ENCODE measurements around the gene KCNJ4.
A peak's percentile ranks its signal among the peaks of the same experiment; 100 is the strongest.
"Not testable (repeated sequence)": the region's sequence is repeated elsewhere in the genome, so short reads cannot be mapped to it uniquely, and the experiment has no call there.

KCNJ4 gene

DNA sequence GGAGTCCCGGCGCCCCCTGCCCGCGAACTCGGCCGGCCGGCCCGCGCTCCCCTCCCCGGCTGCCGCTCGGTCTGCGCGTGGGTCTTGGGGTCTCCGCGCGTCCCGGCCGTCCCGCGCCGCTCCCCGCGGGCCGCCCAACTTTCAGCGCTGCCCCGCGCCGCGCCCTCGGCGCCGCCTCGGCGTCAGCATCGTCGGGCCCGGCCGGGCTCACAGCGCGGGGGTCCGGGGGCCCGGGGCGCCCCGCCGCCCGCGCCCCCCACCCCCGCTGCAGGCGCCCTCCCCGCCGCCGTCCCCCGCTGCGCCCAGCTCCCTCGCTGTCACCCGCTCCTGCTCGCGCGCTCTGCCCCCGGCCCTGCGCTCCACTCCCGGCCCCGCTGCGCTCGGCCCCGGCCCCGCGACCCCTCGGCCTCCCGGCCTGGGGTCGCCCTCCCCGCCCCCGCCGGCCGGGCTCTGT lies at the start of gene KCNJ4:
Gene KCNJ4 (minus strand): TSS at position 124 of the 454 bp plus-strand sequence. CDS start 27,067 bp downstream, outside the sequence.
- peak; percentile 48 for DNase-seq

DNA sequence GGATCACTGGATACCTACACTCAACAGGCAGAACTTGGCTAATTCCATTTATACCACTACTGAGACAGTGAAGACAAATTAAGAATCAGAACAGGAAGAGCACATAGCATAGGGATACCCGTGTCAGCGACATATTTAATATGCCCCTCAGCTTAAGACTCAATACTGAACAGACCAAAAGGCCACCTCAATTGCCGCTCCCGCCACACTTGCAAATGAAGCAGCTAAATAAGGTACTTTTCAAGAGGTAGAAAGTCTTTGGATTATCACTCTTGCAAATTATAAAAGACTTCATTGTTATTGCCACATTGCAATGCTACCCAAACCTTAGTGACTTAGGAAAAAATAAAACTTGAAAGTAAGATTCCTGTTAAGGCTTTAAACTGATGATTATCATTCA lies 48.0 kb upstream of the KCNJ4 start:
- no peak for DNase-seq

DNA sequence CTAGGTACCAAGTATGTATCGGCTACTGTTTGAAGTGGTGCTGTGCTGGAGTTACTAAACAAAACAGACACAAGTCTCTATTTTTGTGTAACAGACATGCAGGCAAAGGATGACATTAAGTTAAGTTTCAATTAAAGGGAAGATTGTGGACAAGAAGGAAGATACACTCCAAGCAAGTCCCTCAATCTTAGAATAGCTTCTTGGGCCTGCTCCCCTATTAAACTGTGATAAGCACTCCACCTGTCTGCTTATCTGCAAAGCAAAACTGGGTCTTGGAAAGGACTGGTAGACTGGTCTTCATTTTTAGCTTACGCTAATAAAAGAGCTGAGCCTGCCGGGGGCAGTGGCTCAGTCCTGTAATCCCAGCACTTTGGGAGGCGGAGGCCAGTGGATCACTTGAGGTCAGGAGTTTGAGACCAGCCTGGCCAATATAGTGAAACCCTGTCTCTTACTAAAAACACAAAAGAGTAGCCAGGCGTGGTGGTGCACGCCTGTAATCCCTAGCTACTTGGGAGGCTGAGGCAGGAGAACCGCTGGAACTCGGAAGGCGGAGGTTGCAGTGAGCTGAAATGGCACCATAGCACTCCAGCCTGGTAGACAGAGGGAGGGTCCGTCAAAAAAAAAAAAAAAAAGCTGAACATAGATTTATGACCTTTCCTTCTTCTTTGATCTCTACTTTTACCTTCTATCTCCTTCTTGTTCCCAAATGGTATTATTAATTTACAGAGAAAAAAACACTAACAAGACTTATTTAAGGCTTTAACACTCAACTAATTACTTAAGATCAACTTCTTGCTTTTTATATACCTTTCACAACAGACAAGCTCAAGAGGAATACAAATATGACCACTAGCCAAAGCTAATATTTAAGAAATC lies 47.0 kb upstream of the KCNJ4 start:
- DNase-seq = no peak

DNA sequence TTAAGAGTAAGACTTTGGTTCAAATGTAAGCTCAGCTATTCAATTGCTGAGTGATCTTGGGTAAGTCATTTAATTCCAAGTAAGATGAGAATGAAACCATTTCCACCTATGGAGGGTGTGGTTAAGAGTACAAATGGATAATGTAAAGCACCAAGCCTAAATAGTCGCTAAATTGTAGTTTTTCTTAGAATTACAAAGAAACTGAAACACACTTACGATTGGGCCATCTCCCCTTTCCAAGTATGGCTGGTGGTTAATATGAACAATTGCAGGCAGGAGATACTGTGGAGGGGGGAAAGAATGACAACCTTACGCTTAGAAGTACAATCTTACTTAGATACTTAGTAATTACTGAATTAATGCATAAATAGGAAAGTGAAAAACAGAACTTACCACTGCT lies 42.9 kb upstream of the KCNJ4 start:
- DNase-seq = no peak

DNA sequence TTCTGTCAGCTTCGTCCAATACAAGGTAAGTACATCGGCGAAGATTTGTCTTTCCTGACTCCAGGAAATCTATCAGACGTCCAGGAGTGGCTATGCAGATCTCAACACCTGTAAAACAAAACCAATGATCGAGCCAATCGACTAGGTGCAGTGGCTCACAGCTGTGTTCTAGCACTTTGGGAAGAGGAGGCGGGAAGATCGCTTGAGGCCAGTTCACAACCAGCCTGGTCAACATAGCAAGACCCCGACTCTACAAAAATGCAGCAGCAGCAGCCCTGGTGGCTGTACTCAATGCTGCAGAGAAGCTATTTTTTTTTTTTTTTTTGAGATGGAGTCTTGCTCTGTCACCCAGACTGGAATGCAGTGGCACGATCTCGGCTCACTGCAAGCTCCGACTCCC lies 39.9 kb upstream of the KCNJ4 start:
- no peak for DNase-seq

DNA sequence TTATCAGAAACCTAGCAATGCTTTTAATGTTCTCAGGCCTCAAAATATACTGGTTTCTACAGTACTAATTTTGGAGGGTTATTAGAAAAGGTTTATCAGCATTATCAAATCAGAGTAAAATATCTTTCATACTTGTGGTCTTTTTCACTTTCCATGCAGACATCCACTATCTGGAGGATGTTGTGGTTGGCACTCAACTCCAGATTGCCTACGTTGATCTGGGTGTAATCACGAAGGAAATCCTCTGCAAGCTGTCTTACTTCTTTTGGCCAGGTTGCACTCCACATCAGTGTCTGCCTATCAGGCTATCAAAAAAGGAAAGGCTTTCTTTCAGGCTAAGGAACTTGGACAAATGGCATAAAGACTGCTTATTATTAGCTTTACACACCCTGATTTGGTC lies 39.5 kb upstream of the KCNJ4 start:
- no peak for DNase-seq

DNA sequence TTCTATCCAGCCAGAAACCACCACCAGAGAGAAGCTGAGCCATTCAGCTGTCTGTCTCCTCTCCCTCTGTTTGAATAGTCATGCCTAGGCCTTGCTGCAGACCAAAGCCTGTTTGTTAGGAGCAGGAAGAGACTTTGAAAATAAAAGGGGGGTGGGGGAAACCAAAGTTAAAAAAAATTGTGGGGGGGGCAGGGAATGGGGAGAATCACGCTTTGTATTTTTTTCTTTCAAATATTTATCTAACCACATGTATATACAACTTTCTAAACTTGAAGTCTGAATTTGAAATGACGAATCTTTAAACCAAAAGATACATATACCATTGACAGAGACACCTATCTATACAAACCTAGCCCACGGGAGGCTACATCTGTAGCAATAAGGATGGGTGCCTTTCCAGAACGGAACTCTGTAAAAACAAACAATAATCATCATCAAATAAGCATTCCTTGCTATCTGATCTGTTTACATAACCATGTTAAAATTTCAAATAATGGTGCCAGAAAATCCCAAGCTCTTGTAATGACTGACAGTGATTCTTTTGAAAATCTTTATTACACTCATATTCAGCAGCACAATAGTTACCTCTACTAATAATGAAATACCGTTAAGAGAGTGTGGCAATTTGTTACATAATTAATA lies 36.8 kb upstream of the KCNJ4 start:
- DNase-seq = no peak

DNA sequence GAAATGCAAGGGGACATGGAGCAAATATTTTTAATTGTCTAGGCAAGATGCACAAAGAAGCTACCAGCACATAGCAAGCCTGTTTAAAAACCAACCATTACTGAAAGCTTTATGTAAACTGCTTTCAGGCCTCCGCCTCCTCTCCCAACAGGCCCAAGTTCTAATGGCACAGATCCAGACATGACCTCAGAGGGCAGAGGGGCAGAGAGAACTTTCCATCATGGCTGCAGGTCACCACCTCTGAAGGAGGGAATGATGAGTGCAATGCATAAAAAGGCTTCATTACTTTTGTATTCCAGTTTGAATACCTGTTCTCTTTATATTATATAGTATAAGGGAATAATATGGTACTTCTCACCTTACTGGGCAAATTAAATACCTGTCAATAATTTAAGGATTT lies 35.9 kb upstream of the KCNJ4 start:
- peak; percentile 33 for DNase-seq

DNA sequence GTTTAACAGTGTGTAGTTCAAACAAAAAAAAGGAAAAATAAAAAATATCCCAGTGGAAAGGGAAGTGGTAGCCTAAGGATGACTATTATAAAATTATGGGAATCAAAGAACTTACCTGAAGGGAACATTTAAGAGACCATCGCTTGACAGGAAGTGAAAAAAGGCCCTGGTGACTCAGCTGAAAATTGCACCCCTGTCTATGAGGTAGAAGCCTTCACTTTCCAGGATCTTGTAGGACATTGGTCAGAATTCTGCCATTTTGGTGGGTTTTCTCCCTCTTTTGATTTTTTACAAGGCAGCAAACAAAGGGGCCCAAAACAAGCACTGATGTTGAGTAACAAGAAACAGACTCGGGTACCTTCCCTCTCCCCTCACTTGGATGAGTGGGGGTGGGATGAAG lies 35.5 kb upstream of the KCNJ4 start:
- DNase-seq = no peak

DNA sequence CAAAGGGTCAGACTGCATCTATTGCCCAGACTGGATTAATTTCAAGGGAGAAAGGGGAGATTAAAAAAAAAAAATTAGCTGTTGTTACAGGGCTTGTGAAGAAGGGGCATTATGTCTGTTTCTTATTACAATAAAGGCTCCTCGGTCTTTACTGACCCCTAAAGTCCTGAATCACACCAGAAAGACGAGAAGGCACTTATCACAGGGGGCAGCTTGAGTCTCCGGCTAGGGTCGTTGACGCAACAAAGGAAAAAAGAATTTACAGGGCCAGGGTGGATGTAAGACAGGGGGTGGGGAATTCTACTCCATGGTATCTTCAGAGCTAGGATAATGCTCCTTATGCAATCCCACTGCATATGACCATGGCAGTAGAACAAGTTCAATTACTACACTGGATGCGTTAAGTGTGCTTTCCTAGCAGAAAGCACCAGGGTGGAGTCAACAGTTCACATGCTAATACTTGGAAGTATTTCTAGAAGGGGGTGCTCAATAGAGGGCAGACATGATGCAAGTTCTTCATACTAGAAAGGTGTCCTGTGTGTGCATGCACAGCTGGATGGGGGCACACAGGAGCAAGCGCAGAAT lies 34.7 kb upstream of the KCNJ4 start:
- DNase-seq = no peak

DNA sequence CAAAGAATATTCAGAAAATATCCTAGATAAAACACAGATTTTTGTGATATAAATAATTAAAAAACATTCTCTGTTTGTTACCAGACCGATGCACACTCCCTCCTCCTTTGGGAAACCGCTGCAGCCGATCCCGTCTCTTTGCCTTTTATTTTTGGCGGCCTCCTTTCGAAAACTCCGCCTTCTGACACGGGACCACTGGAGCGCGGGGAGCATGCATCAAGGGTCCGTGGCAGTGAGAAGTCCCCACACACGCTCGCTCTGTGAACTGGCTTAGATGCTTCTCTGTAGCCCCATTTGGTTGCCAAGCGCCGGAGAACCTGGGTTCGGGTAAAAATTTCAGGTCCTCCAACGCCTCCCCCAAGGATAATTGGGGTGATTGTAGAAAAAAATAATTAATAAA lies 34.1 kb upstream of the KCNJ4 start:
- DNase-seq = no peak

DNA sequence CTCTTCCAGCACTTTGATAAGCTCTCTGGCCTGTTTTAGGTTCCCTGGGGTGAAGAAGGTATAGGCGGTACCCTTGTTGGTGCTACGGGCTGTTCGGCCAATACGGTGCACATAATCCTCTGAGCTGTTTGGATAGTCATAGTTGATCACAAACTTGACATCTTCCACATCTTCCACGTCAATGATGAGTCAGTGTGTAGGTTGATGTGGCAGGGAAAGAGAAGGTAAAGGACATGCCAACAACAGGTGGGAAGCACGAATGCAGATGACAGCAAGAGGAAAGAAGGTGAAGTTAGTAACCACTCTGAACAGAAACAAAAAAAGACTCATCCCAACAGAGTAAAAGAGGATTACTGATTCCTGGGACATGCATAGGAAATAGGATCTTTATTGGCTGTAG lies 32.9 kb upstream of the KCNJ4 start:
- DNase-seq = no peak

DNA sequence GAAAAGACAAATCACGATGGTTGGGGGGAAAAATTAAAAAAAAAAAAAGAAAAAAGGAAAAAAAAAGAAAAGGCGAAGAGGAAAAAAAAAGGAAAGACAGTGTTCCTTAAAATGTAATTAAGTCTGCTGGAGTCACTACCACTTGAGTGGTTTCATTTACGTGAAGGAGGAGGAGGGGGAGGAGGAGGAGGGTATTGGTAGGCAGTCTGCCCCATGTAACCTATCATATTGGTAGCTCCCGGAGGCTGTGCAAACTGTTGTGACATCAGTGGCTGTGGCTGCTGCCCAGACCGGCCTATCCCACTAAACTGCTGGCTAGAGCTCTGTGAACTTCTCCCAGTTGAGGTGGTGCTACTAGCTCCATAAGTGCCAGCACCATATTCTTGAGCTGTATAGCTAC lies 30.8 kb upstream of the KCNJ4 start:
- DNase-seq = no peak

DNA sequence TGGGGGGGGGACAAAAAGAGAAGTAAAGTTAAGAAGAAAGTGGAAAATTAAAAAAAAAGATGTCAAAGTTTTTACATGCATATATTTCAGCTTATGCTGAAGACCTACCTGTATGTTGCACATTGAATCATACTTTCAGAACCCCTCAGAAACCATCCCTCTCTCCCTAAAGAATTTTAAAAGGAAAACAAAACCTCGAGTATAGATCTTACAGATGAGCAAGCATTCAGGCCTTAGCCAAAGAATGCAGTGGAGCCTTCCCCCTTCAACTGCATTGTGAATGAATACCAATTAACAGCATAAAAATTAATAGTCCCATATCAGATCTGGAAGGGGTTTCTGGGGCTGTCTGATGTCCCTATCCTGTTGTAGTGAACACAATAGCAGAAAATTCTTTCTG lies 29.2 kb upstream of the KCNJ4 start:
- no peak for DNase-seq

DNA sequence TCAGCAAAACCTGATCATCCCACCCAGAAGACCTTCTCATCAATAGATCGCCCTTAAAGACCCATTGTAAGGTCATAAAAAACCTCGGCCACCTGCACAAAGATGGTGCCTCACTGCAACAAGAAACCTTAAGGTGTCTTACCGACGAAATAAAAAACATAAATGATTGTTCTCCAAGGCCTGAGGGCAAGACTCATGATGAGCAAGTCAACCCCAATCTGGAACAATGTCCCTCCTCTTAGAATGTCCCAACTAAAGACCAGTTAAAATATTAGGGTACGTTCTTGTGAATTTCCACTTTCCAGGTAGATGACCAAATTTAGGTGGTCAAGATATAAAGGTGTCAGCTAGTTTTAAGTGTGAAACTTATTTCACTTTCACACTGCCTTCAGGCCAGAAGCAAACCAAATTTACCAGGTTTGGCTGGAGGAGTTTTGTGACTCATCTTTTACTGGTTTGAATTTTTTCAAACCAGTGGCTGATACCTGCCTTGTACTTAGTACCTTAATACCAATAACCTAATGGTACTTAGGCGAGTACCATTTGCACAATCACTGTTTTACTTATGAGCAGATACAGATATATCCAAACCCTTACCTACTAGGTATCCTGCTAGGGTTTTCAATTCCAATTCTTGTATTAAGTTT lies 27.8 kb upstream of the KCNJ4 start:
- DNase-seq = no peak

DNA sequence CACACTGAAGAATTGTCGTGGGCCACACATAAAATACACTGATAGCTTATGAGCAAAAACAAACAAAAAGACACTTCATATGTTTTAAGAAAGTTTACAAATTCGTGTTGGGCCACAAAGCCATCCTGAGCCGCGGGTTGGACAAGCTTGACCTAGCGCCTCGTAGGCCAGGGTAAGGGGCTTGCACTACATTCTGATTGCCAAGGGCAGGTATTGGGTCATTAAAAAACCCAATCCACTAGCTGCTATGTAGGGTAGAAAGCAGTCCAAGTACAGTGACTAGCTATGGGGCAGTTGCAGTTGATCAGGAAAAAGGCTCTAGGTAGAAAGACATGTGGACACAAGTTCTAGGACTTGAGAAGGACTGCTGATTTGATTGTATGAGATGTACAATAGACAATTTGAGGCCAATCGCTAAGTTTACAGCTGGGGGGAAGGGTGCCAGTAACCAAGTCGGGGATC lies 26.9 kb upstream of the KCNJ4 start:
- DNase-seq = no peak

DNA sequence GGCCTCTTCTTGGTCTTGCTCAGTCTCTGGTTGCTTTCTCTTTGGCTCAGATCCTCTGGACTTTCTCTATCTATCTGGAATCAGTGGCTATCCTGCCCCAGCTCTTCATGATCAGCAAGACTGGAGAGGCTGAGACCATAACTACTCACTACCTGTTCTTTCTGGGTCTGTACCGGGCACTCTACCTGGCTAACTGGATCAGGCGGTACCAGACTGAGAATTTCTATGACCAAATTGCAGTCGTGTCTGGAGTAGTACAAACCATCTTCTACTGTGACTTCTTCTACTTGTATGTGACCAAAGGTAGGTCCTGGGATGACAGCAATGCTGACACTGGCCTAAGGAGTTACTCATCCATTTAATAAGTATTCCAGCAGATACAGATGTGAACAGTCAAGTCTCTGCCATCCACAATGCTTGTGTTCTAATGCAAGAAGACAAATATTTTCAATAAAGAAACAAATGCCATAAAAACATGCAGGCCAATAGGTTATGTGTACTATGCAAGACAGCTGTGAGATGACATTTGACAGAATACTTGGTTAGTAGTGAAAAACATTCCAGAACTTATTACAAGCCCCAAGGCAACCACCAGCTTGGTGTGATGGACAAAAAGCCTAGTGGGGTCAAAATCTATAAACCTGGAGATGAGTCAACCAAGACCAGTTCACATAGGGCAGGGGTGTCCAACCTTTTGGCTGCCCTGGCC lies 26.3 kb upstream of the KCNJ4 start:
- DNase-seq = no peak

DNA sequence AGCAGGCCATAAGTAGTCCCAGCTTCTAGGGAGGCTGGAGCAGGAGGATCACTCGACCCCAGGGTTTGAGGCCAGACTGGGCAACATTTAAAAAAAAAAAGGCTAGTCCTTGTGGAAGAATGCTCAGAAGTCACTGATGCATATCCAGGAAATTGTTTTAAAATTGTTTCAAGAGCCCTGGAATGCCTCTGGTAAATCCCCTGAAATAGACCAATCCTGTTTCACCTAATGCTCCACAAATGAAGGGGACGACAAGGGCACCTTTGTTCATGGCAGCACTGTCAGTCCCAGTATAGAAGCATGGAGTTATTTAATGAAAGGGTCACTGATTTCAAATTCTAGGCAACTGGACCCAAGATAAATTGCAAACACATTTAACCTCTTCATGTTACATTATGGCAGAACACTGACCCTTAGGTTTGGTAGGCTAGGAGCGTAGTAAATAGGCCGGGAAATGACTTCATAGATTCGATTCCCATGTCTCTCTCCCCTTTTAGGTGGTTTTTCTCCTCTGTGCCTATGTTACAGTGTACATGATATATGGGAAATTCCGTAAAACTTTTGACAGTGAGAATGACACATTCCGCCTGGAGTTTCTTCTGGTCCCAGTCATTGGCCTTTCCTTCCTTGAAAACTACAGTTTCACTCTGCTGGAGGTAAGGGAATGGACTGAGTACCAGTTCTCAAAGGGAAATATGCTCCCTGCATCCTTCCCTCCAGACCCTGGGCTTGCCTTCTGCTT lies 24.3 kb upstream of the KCNJ4 start:
- no peak for DNase-seq

DNA sequence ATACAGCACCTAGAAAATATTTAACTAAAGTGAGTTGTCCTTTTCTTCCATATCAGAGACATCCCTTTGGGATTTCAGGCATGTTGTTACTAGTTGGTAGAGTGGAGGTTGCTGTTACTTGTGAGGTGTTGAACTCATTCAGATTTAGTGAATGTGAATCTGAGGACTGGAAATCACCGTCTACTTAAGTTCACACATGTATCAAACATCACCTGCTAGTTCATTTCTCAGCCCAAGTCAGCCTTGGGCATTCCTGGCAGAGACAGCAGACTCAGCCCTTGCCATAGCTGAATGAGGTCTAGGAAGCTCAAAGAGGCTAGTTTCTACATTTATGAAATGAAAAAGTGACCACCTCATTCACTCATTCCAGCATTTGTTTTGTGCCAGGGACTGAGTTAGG lies 22.6 kb upstream of the KCNJ4 start:
- DNase-seq = no peak

DNA sequence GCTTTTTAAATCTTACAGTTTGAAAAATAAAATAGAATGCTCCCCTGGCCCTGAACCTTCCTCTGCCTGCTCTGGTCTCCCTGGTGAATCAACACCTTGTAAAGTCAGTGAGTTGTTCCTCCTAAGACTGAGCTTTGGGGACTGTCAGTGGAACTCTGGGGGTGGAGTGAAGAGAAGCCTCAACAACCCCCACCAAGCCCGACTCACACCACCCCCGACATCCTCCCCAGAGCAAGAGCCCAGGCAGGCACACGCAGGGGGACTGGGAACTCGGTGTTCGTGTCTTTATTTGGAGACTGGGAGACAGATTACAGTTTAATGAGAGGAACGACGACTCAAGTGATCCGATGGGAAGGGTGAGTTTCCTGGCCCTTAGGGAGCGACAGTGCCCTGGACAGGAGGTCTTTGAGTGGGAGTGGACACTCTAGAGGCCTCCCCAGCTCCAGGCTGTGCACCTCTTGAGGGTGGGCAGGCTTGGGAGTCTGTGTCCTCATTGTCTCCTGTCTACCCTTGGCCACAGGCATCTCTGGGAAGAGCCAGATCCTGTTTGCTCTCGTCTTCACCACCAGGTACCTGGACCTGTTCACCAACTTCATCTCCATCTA lies 19.1 kb upstream of the KCNJ4 start:
- no peak for DNase-seq

DNA sequence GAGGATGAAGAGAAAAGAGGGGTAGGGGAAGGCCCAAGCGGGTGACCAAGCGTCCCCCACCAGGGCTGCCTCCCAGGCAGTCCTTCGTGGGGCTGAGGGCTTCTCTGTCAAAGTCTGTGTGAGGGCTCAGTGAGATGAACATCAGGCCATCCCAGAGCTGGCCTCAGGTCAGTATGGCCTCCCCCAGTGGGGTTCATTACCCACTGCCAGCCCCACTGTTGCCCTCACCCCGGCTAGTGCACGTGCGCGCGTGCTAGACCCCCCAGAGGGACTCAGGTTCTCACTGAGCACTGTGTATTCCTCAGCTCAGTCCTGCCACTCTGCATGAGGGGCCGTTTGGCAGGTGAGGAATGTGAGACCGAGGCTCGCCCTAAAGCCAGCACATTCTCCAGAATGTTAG lies 16.2 kb upstream of the KCNJ4 start:
- no peak for DNase-seq

DNA sequence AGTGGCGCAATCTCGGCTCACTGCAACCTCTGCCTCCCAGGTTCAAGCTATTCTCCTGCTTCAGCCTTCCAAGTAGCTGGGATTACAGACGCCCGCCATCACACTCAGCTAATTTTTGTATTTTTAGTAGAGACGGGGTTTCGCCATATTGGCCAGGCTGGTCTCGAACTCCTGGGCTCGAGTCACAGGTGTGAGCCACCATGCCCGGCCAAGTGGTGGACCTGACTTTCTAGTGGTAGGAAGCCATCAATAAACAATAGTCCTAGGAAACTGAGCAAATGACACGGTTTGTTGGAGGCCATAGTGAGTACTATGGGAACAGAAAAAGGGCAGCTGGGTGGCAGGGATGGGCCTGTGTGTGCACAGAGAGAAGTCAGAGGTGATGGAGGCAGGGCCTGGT lies 15.2 kb upstream of the KCNJ4 start:
- DNase-seq = not testable (repeated sequence)
